Stimulated activated CD8-positive, alpha-beta memory T cell treated with anti-CD3 and anti-CD28 coated beads, Interleukin-12 subunit alpha, Interleukin-12 subunit beta, amount 100 ng/mL, for 4 hours (primary cell): ENCODE data around the gene INO80D.
"Not testable (repeated sequence)": the region's sequence is repeated elsewhere in the genome, so short reads cannot be mapped to it uniquely, and the experiment has no call there.

Source experiments
- DNase-seq: peaks from one replicate; pipeline ENCODE4 v3.0.0-alpha.2; 2020; ENCODE audit warnings: low read depth

Gene INO80D

DNA sequence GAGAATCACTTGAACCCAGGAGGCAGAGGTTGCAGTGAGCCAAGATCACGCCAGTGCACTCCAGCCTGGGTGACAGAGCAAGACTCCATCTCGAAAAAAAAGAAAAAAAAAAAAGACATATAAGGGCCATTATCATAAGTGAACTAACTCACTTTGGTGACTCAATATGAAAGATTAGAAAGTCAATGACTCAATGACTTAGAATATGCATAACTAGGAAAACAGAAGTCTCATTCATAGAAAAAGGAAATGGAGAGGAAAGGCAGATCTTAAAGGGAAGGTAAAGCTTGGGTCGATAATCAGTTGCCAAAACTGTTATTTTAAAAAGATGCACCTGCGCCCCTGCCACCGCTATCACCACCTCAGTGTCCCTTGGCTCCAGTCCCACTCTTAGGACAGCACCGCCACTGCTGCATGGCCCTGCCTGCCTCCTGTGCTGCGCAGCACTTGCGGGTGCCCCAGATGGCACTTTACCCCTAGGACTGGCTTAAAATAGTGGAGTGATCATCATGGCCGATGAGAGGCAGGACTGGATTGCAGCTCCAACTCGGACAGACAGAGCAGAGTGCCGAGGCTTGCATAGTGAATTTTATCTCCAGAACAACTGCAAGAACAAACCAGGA lies 54.7 kb downstream of the INO80D start:
- no peak for DNase-seq

DNA sequence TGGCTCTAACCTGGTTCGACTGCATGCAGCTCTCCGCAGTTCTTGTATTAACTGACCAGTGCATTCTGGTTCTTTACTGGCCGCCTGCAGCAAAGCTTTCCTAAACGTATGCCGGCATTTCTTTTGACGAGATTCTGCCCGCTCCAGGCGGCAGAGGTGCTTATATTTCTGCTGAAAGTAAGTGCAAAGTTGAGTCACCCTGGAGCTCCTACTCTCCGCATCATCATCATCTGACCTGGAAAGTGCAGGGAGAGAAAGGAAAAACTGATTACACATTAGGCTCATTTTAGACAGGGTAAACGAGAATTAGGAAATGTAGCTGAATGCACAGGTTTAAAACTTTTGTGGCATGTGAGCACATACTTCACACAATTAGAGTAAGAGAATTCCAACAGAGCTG lies 57.9 kb downstream of the INO80D start:
- no peak for DNase-seq

DNA sequence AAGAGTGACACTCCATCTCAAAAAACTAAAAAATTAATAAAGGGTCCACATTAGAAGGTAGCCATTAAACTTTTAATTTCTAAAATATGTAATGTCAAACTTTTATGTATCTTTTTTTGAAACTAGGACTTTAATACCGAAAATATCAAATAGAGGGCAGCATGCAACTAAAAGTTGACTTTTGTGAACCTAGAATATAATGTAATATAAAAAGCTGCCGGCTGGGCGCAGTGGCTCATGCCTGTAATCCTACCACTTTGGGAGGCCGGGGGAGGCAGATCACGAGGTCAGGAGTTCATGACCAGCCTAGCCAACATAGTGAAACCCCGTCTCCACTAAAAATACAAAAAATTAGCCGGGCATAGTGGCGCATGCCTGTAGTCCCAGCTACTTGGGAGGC lies 62.8 kb downstream of the INO80D start:
- DNase-seq = no peak

DNA sequence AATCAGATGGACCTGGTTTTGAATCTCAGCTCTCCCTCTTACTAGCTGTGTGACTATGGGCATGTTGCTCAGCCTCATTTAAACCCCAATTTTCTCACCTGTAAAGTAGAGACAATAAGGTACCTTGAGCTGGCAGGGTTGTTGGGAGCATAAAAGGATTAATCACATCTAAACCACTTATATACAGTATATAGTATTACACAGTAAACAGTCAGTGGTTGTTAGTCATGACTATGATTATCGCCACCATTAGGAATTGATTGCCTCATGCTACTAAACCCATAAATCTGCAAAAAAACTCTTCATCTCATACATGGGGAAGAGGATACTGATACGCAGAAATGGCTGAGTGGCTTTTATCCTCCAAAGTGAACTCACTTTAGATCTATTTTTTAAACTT lies 65.8 kb downstream of the INO80D start:
- no peak for DNase-seq

DNA sequence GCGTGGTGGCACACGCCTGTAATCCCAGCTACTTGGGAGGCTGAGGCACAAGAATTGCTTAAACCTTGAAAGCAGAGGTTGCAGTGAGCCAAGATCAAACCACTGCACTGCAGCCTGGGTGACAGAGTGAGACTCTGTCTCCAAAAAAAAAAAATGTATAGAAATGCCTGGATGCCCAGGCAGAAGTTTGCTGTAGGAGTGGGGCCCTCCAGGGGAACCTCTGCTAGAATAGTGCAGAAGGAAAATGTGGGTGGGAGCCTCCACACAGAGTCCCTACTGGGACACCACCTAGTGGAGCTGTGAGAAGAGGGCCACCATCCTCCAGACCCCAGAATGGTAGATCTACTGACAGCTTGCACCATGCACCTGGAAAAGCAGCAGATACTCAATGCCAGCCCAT lies 70.2 kb downstream of the INO80D start:
- DNase-seq = not testable (repeated sequence)

DNA sequence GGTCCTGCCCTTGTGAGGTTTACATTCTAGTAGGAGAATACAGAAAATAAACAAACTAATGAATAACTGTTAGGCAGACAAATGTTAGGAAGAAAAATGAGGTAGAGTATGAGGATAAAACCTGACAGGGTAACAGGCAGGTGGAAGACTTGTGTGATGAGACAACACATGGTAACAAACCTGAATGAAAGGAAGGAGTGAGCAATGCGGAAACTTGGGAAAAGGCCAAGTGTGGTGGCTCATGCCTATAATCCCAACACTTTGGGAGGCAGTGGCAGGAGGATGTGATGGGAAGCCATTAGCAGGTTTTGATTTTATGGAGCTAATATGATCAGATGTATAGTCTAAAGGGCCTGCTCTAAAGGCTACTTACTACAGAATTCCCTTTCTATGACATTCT lies 74.2 kb downstream of the INO80D start:
- DNase-seq = no peak

DNA sequence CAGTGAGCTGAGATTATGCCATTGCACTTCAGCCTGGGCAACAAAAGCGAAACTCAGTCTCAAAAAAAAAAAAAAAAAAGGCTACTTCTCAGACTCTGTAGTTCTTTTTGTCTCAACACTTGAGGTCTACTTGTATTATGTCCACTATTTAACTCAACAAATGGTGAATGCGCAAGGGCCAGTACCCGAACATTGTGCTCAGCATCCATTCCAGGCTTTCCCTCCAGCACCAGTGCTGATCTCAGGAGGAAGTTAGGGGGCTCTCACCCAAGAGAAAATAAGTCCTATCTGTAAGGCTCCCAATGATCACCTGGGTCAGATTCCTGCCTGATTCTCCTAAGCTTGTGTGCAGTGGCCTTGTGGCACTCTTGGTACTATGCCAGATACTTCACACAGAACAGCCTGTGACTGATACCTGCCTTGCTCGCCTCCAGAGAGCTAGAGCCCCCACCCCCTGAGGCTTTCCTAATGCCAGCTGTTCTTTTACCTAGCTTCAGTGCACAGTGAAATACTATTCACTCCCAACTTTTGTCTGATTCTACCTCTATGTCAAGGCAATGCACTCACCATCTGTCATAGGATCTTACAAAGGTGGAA lies 74.9 kb downstream of the INO80D start:
- DNase-seq = no peak

DNA sequence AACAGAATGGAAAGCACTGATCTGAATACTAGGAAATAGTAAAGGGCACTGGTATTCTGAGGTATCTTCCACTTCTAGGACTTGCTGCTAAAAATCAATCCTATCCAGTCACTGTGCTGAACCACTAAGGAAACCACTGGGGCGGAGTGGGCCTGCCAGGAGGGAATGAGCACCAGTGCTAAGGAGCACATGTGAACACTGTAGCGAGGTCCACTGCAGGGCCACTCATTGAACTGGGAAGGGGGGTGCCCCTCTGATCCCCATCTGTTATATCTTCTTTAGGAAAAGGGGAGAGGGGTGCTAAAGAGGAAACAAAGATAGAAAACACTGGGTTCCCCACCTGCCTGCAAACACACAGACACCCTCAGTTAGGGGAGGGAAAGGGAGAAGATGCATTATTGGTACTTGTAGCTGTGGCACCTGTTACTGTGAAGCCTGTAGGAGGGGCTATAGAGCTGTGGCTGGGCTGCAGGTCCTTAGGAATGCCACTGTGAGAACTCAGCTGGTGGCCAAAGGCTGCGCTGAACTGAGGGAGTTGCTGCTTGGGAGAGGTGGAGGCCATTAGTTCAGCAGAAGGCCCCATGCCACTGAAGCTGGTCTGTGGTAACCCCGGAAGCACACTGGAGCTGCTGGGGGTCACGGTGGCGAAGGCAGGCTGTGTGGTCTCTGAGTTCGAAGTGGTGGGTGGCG lies 81.8 kb downstream of the INO80D start:
- DNase-seq = no peak

DNA sequence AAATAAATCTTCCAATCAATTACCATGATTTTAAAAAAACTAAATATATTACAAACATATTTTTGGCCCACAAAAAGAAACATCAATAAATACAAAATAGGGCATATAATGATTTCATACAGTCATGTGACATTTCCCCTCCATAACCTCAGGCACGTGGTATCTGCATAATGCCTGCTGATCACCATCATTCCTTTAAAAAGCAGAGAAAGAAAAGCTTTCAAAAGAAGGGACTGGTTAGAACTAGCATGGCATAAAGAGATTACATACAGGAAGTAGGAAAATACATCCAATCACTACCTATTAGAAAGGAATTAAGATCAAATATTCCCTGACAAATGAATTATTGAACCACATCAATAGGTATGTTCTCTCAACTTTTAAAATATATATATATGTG lies 83.5 kb downstream of the INO80D start:
- no peak for DNase-seq

DNA sequence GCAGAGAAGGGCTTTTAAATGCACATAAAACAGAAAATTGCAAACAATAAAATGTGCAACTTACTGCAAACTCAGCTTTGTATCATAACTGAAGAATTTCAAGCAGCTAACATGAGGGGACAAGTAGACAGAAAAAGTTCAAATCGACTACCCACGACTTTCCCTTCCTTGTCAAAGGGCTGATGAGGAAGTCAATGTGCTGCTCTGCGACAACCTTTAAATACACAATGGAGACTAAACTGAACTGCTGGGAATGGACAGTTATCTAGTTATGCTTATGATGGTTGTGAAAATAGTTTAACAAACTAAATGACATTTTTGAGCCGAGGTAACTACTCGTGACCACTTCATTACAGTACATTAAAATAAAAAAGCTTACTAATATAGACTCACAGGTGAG lies 84.1 kb downstream of the INO80D start:
- no peak for DNase-seq

DNA sequence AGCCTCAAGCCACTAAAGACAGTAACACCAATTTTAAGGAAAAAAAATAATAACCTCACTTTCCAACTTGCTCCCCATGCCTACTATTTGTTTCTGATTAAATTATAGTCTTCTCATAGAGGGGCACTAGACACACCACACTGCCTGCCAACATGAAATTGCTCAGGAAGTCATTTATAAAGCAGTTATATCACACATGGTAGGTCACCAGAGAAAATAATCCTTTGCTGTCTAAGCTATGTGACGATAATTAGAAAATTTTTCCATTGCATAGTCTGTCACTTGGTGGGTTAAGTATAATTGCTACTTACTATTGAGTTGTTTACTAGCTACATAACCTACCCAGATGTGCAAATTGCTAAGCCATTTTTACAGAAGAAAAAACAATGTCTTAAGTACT lies 85.2 kb downstream of the INO80D start:
- DNase-seq = no peak

DNA sequence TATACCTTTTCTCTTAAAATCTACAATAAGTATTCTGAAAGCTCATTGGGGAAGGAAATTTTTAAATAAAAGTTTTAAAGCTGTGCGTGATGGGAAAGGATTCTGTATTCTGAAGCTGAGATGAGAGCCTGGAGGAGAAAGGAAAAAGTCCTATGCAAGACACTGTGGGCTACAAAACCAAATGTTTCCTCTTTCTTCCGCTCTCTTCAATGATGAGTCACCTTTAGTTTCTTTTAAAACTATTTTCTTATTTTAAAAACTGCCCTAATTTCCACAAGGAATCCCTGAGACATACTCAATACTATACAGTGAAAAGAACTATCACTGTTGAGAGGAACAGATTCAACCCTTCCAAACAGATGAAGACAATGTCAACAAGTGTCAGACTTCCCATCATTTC lies 87.4 kb downstream of the INO80D start:
- DNase-seq = no peak

DNA sequence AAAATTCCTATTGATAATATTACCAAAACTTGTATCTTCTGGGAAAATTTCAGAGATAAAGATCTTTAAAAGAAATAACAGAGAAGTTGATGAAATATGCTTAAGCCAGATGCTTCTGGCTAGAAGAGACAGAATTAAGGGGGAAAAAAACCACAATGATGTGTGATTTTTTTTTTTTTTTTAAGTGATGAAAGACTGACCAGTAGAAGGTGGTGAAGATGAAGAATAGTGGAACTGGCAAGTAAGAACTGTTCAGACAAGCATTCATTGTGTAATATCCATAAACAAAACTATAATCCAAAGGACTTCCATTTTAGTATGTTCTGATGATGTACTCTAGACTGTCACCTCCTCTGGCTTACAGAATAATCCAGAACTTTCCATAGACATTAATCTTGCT lies 89.8 kb downstream of the INO80D start:
- no peak for DNase-seq

DNA sequence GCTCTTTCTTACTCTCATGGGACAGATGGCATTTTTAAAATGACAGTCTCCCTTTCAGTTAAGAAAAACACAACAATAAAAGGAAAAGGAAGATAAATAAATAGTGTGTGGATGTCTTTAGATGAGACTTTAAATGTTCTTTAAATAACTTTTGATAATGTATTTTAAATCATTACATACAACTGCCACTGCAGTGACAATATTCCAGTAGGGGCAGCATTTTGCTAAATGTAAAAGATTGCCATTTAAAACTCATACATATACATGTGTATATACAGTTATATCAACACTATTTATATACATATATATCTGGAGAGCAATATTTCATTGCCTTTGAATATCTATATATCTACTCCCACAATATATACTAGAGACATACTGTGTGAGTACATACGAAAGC lies 90.7 kb downstream of the INO80D start:
- no peak for DNase-seq

DNA sequence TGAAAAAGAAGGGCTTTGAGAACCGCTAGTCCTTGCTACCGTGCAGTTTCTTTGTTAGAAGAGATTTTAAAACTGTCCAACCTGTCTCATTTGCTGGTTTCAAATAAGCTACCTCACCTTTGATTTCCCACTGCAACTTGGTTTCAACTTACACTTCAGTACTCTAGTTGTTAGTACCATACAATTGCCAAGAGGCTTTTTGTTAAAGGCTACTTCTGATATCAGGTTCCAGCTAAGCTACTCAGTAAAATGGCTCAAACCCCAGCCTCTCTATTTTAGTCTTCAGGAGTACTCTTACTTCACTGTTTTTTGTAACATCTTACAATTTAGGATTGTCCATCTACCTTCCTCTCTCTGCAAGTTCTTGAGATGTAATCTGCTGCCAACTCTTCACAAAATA lies 91.6 kb downstream of the INO80D start:
- no peak for DNase-seq

DNA sequence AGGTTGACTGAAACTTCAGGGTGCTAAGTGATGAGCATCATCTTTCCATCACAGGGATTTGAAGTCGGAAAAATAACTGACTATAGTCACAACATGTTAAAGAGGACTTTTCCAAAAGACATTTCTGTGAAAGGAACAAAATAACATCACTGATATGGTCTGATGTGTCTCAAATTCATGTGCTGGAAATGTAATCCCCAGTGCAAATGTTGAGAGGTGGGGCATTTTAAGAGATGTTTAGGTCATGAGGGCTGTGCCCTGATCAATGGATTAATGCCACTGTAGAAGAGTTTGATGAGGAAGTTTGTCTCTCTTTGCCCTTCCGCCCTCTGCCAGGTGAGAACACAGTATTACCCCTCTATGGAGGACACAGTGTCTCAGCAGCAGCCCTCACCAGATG lies 95.9 kb downstream of the INO80D start:
- DNase-seq = no peak

DNA sequence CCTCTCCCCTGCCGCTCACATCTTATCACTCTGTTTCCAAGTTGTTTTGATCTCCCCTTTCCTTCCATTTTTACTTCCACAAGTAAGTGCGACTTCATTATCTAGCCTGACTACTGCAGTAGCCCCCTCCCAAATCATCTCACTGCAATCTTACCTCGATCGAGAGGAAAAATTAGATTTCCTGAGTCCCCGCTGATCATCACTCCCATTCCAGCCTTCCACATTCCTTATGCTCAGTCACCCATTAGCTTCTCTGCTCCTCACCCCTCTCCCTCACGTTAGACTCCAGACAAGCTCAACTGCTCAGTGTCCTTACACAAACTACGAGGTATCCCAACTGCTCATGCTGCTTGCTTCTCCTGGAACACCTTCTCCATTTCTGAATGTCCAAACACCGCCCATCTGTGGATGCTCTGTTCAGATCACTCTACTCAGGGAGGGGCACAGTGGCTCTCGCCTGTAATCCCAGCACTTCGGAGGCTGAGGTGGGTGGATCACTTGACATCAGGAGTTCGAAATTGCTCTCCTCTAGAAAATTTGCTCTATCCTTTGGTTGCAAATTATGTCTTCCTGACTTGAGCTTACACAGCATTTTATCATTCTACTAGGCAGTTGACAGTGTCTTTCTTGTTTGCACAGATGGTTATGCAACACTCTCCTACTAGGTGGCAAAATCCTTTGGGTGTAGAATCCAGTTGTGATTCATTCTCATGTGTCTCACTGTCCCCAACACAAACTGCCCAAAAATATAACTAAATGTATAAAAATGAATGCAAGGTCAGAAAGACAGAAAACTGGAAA lies 96.5 kb downstream of the INO80D start:
- no peak for DNase-seq

DNA sequence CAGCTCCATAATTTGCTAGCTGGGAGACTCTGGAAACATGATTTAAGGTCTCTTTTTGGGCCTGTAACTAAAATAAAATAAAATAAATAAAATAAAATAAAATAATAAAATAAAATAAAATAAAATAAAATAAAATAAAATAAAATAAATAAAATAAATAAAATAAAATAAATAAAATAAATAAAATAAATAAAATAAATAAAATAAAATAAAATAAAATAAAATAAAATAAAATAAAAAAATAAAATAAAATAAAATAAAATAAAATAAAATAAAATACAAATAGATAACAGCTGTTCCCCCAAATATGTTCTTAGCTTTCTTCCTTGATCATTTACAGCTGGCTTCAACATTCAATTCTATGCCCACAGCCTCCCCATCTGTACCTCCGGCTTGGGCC lies 97.3 kb downstream of the INO80D start:
- DNase-seq = not testable (repeated sequence)

DNA sequence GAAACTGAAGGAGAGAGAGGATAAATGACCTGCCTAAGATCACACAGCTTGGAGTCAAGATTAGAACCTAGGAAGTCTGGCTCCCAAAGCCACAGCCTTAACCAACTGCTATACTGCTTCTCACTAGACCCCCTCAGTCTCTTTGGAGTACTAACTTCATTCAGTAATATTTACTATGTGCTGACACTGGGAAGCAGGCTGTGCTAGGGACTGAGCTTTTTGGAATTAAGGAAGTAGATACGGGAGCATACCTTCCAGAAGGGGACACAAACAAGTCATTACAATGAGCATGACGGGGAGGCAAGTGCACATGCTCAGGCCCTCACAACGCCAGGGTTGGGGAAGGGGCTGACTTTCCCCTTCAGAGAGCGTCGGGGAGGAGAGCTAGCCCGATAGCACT lies 97.7 kb downstream of the INO80D start:
- no peak for DNase-seq

DNA sequence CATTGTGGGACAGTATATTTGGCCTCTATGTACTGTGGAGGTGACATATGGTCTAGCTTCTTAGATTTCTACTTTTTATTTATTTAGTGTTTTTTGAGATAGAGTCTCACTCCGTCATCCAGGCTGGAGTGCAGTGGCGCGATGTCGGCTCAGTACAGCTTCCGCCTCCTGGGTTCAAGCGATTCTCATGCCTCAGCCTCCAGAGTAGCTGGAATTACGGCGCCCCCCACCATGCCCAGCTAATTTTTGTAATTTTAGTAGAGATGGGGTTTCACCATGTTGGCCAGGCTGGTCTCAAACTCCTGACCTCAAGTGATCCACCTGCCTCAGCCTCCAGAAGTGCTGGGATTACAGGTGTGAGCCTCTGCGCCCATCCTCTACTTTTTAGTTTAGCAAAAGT lies 99.6 kb downstream of the INO80D start:
- DNase-seq = not testable (repeated sequence)

DNA sequence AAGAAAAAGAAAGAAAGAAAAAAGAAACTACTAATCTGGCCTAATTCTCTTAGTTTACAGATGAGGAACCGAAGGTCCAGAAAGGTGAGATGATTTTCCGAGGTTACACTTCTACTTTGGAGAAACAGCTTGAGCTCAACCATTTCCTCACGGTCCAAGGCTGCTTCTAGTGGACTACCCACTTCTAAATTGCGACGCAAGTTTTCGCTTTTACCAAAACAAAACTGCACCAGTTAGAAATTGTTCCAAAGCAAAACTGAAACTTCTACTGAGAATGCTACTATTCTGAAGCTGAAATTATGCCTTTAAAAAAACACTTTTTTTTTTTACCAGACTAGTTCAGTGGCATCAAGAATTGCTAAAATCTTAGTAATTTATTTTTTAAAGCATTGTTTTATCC lies 101.6 kb downstream of the INO80D start:
- no peak for DNase-seq

DNA sequence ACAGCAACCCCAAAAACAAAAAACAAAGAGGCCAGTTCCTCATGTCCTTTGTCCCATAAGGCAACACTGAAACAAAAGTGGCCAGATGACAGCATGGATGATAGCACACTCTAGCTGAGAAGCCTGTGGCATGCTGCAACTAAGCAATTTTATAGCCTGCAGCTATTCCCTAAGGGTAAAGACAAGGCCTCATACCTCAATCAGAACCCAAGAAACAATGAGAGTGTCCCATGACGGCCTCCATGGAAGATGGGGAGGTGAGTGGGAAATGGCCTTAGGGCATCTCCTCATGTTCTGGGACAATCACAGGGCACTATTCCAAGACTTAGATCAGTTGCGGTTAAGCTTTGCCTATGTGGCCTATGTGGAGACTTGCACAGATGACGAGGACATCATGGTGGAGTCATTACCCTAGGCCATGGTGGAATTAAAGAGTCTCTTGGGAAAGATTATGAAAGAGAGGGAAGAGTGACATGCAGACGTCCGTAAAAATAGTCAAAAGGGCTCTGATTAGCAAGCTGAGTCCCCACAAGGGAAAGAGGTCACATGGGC lies 103.1 kb downstream of the INO80D start:
- DNase-seq = no peak

DNA sequence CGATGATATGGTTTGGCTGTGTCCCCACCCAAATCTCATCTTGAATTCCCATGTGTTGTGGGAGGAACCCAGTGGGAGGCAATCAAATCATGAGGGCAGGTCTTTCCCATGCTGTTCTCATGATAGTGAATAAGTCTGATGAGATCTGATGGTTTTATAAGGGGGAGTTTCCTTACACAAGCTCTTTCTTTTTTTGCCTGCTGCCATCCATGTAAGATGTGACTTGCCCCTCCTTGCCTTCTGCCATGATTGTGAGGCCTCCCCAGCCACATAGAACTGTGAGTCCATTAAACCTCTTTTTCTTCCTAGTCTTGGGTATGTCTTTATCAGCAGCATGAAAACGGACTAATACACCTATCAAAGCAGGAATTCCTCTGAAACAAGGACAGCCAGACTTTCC lies 107.2 kb downstream of the INO80D start:
- not testable (repeated sequence) for DNase-seq
